Stimulated activated CD4-positive, alpha-beta T cell treated with anti-CD3 and anti-CD28 coated beads, TNF-alpha, amount 100 ng/mL, for 1 hour (primary cell): ENCODE measurements around the gene MMP21.
A peak's percentile ranks its signal among the peaks of the same experiment; 100 is the strongest.

Experiments used
- DNase-seq, 3 donors: peaks; one replicate each; pipeline ENCODE4 v3.0.0-alpha.2; 2020; ENCODE audit warnings: low read depth in 3 of 3, low spot score in 1 of 3

The MMP21 gene

DNA sequence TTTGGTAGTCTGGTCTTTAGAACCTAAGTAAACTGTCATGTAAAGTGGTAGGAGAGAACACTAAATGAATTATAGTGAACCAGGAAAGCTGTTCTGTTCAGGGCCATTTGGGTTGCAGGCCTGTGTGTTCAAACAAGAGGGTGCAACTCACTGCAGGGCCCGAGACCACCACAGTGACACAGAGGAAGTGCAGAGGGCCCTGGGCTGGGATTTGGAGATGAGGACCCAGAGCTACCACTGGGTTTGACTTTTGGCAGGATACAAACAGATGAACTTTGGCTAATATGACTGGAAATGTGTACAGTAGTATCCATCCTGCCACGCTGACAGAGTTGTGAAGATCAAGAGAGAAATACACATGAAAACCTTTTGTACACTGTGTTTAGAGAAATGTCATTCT, 9.8 kb downstream of the MMP21 start:
- DNase-seq, result no peak

DNA sequence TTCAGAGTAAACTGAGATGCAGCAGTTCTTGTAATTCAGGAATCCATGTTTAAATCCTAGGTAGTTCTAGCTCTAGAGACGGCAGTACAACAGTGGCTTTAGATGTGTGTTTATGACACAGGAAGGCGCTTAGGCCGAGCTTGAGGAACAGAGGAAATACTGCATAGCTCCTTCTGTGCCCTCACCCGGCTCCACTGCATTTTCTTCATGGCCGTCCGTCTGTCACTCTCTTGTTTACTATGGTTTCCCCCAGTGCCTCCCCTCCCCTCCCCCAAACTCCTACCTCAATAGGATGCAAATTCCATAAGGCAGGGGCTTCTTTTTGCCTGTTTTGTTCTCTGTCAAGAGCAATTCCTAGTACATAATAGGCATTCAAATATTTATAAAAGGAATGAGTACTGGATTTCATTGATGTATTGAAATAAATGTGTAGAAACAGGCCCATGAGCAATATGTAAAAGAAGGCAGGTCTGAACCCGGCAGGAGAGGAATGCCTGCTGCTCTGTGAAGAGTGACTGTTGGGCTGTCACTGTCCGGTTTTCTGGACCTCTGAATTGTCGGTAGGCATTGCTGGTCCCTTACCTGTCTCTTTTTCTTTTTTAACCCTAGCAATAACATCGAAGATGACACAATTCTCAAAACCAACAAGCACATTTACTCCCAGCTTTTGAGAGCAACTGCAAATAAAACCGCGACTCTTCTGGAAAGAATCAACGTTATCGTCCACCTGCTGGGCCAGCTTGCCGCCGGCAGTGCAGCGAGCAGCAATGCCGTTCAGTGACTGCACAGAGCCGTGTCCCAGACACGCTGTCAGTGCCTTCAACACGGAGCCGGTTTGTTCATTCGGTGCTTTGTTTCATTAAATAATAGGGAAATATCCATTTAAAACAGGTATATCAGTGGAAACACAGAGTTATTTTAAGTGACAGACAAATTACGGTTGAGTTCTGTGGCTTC, 12.7 kb downstream of the MMP21 start:
- DNase-seq, result no peak

DNA sequence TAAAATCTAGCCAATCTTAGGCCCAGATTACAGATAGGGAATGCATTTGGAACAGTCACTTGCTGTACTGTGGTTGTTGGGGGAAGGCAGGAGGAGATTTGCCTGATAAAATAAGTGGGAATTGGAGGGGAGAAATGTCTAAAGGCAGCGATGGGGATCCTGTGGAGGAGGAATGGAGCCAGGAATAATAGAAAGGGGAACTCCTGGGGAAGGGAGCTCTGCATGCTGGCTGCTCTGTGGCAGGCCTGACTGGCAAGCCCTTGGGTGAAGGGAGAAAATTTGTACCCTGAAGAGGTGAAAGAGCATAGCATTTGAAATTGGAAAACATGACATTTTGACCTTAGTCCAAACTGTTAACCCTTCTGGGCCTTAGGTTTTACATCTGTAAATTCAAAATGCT, 13.7 kb downstream of the MMP21 start:
- no peak for DNase-seq

DNA sequence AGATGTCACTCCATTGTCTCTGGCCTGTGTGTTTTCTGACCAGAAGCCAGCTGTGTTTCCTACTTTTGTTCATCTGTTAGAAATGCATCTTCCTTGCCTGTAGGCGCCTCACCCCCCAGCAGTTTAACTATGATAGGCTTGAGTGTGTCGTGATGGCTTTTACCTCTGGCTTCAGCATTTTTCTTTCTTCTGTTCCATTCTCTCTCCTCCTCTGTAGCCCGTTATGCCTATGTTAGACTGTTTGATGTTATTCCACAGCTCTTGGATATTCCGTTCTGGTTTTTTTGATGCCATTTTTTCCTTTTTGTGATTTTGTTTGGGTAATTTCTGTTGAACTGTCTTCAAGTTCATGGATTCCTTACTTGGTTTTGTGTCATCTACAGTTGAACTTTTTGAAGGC, 17.9 kb downstream of the MMP21 start:
- no peak for DNase-seq

DNA sequence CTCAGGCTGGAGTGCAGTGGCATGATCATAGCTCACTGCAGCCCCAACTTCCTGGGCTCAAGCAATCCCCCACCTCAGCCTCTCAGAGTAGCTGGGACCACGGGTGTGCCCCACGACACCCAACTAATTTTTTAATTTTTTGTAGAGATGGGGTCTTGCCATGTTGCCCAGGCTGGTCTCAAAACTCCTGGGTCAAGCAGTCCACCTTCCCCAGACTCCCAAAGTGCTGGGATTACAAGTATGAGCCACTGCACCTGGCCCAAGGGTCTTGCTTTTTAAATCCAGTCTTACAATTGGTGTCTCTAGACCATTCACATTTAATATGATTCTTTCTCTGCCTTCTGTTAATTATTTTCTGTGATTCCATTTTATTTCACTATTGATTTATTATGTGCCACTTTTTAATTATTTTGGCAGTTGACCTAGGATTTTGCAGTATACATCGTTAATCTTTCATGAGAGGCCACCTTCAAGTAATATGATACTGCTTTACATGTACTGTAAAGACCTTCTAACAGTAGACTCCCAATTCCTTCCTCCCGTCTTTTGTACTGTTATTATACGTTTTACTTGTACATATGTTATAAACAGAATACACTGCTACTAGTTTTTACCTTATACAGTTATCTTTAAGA, 18.7 kb downstream of the MMP21 start:
- DNase-seq, result no peak

DNA sequence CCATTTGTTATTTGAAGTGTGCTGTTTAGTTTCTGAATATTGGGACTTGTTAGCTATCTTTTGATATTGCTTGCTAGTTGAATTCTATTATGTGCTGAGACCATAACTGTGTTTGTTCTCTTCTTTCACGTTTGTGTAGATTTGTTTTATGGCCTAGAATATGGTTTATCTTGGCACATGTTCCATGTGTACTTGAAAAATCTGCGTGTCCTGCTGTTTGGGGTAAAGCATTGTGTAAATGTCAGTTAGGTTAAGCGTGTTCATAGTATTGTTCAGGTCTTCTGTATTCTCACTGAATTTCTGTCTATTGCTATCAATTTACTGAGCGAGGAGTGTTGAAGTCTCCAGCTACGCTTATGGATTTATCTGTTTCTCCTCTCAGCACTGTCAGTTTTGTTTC, 19.4 kb downstream of the MMP21 start:
- DNase-seq, result no peak

DNA sequence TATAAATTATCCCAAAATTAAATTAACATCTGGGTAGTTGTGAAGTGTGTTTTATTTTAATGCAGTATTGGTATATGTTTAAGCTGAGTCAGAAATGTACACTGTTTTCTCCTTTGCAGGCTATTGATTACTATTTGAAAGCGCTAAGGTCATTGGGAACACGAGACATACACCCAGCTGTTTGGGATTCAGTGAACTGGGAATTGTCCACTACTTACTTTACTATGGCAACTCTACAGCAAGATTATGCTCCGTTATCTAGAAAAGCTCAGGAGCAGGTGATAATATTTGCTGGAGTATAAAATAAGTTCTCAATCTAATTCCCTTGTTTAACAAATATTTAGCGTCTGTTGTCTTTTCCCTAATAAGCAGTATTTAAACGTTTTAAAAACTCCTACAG, 28.2 kb downstream of the MMP21 start:
- DNase-seq, result no peak

DNA sequence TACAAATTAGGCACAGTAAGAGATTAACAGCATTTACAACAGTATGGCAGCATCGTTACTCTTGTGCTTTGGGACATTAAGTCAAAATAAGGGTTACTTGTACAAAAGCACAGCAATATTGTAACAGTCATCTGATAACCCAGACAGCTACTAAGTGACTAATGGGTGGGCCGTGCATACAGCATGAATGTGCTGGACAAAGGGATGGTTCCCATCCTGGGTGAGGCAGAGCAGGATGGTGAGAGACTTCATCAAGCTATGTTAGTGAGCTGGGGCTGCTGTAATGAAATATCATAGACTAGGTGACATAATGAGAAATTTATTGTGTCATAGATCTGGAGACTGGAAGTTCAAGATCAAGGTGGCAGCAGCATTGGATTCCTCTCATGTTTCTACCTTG, 30.7 kb downstream of the MMP21 start:
- no peak for DNase-seq

DNA sequence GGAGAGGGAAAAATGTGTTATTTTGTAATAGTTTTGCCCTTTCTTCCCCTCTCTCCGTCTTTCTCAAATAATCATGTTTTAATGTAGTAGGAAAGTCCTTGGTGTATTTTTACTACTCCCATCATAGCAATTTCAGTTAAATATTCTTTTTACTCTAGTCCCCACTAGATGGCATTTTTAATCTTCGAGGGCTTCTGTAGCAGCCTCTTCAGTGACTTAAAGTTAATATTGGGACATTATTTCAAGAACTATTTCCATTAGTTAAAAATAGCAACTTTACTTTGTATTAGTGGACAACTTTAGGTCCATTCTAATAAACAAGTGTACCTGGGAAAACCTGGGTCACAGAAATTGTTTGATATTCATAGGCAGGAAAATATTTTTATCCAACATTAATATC, 33.2 kb downstream of the MMP21 start:
- no peak for DNase-seq

DNA sequence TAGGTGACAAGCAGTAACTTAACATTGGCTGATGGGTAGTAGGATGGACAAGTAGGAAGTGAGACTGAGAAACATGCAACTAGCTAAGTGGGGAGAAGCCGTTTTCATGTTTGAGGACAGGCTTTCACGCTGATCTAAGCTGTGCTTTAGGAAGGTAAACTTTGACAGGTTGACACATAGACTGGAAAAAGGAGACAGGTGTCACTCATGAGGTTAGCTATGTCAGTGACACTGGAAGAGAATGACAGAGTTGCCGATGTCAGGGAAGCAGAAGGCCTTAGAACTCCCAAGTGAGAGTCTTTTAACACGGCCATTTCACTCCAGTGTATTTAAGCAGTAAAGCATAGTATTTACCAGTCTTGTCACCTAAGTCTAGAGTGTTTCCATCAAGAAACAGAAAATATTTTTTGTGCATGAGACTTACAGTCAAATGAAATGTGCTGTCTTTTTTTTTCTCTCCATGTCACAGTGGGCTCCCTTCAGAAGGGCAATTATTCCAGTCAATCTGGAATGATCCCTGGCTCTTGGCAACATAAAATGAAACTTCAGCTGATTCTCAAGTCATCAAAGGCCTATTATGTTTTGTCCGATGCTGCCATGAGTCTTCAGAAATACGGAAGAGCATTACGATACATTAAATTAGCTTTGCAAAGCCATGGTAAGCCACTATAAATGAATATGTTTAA, 35.5 kb downstream of the MMP21 start:
- DNase-seq, result no peak

DNA sequence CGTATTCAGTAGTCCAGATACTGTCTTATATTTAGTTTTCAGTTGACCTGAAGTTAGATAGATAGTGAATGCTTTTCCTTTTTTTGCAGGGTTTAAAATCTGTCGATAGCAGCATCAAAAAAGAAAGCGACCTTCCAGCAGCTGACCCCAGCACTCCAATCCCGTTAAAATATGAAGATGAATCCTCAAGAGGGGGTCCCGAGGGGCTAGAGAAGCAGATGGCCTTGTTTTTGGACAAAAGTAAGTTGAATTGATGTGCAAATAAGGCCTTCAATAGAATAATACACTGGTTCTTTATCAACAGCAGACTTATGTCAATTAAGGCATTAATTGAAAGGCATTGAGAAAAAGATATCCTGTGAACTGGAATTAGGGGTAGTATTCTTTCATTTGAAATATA, 37.4 kb downstream of the MMP21 start:
- DNase-seq, result no peak

DNA sequence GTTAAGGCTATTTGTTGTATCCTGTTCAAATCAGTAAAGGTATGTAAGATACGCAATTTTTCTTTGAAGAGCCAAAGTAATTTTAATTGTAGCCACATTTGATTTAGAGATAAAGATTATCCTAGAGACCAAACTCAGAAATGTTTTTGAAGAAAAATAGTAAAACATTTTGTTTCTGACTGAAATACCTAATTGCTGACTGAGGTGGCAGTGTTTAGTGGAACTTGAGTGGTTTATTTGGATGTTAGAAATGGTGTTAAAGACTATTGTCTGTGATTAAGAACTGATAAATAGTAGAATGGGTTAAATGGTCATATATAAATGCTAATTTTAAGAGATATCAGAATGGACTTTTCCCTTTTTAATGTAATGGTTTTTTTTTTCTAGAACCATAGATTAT, 40.8 kb downstream of the MMP21 start:
- no peak for DNase-seq

DNA sequence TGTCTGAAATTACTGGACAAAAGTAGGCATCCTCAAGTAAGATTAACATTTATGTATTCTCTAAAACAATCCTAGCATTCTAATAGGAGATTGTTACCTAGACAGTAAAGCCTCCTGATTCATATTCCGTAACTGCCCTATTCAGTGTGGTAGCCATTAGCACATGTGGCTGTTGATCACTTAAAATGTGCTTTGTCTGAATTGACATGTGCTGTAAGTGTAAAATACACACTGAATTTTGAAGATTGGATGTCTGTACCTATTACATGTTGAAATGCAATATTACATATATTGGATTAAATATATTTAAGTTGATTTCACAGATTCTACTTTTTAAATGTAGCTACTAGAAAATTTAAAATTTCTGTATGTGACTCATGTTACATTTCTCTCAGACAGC, 41.5 kb downstream of the MMP21 start:
- no peak for DNase-seq

DNA sequence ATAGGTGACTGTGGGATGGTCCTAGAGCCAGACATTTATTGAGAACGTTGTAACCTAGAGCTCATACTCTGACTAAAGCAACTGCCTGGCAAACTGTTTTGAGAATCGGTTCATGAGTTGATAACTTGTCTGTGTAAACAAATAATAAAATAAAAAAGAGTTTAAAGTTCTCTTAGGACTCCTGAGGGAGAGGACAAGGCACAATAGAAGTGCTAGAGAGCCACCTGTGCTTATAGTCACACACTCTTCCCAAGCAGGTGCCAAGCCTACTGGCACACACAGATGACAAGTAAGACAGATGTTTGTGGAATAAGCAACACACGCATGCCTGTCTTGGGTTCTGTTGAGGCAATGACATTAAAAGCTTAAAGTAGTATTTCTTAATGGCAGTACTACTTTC, 48.2 kb downstream of the MMP21 start:
- no peak for DNase-seq

DNA sequence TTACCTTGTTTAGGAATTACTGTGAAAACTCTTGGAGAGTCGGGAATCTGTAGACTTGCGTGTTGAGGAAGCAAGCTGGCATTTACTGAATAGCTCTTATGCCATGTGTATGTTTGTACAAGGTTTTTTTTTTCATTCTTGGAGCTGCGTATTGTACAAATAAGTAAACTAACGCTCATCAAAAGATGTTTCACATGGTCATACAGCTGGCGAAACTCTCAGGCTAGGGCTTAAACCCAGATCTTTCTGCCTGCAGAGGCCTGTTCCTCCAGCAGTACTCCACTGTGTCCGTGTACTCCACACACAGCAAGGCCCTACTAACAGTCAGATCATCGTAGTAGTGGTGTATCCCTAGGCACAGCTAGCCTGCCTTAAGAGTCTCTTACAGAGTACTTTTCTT, 48.7 kb downstream of the MMP21 start:
- DNase-seq, result no peak

DNA sequence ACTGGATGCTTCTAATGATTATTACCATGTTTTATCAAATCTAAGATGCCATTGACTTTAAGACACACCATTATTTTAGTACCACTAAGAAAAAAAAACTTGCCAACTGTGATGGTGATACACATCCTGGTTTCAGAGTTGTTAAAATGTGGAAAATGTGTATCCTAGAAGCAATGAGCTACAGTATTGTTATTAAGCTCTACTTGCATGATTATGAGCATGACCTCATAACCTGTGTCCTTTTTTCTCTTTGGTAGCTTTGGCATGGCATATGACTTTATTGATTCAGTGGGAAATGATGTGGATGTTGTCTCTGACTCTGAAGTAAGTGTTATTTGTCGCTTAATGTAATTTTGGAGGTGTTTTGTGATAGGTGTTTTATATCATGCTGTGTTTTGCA, 52.8 kb downstream of the MMP21 start:
- DNase-seq, result no peak

DNA sequence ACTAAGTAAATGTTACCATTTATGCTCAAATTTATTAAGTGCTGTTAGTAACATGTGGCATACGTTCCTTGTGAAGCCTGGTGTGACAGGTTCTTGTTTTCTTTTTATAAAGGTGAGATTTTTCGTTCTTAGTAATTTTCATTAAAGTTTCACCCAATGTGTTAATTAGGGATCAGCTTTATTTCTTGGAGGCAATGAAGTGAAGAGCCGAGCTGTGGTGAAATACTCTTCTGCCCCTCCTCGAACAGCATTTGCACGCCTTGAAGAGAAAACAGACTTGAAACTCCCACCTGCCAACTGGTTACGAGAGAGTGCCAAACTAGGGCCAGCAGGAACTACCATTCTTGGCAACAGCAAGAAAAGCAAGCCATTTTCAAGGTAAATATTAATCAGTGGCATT, 54.6 kb downstream of the MMP21 start:
- DNase-seq, result no peak

DNA sequence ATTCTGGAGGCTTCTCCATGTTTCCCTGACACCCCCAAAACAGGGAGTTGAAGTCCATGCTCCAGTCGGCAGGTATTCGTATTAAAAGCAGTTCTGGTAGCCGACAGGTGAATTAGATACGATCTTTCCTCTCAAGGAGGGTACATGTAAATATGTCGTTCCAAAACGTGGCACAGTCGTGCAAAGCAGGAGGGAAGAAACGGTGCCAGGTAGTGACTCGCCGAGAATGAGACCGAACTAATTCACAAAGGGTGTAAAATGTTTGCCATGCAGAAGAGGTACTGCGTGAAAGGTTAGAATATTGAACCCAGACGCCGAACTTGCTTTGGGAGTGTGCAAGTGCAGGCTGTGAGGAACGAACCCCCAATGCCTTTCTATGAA, 55.6 kb downstream of the MMP21 start:
- no peak for DNase-seq

DNA sequence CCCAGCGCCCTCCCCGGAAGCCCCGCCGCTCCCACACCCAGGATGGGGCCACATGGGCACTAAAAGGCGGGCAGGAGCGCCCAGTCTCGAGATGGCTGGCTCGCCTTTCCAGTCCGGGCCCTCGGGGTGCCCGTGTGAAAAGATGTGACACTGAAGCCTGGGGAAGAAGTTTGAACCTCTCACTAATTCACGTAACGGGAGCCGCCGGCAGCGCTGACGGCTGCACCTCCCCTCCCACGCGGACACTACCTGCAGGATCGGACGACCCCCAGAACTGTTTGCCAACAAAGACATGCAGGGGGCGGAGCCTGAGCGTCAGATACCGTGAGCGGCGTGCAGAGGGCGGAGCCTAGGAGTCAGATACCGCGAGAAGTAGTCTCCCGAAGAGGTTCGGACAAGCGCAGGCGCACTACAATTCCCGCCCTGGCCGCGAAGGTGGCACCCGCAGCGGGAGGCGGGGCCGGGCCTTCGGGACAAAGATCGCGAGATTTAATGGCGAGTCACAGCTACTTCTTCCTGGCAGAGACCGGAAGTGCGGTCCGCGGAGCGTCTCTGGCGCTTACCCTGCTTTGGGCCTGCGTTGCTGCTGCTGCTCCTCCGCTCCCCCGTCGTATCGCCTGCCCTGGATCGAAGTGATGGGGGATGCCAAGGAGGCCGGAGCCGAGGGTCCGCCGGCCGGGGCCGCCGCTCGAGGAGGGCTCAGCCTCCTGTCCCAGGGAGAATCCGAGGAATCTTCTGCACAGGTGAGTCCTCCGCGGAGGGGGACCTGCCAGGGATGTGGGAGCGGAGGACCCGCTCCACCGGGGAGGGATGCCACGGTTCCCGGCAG, 56.2 kb downstream of the MMP21 start, which contains the start of gene EDRF1:
Gene EDRF1 (plus strand): TSS at position 537 of the 829 bp plus-strand sequence. CDS start 99 bp downstream, at position 636.
- DNase-seq, result peak; percentile 97 to 99 (median 99)
